Panc1 (cell line): ENCODE data around the gene FJX1.

Source experiments
- CTCF ChIP-seq: fragments of 450-650 bp; IDR thresholded peaks from 2 replicates; pipeline ENCODE4 v1.5.1; 2017; ENCODE audit warnings: mild to moderate bottlenecking
- POLR2AphosphoS5 ChIP-seq: IDR thresholded peaks from 2 replicates; pipeline ENCODE4 v1.6.1; 2012; ENCODE audit warnings: mild to moderate bottlenecking, low read depth, low read length, moderate library complexity
- SIN3A ChIP-seq: IDR thresholded peaks from 2 replicates; pipeline ENCODE4 v1.6.1; 2012; ENCODE audit warnings: low read depth, mild to moderate bottlenecking, low read length, moderate library complexity, borderline replicate concordance; ENCODE audit not compliant: insufficient read depth

GRCh38 chr11:35584321-35584720, 33.9 kb upstream of the FJX1 start:
- TF ChIP-seq CTCF: no peak
- TF ChIP-seq POLR2AphosphoS5: no peak
- no peak for TF ChIP-seq SIN3A
